Measurements from ENCODE around the gene TMEM176A. TPM values are rescaled to one million over a fixed set of nuclear protein-coding genes. Genes with fewer than 3 reads are reported as not detected.

TMEM176A gene
- total and polyA plus RNA-seq, 2 of the 8 experiments (the other 6 are each of a cell fraction or from before 2014, with no cell fraction given), result 1.3 to 1.5 TPM

DNA sequence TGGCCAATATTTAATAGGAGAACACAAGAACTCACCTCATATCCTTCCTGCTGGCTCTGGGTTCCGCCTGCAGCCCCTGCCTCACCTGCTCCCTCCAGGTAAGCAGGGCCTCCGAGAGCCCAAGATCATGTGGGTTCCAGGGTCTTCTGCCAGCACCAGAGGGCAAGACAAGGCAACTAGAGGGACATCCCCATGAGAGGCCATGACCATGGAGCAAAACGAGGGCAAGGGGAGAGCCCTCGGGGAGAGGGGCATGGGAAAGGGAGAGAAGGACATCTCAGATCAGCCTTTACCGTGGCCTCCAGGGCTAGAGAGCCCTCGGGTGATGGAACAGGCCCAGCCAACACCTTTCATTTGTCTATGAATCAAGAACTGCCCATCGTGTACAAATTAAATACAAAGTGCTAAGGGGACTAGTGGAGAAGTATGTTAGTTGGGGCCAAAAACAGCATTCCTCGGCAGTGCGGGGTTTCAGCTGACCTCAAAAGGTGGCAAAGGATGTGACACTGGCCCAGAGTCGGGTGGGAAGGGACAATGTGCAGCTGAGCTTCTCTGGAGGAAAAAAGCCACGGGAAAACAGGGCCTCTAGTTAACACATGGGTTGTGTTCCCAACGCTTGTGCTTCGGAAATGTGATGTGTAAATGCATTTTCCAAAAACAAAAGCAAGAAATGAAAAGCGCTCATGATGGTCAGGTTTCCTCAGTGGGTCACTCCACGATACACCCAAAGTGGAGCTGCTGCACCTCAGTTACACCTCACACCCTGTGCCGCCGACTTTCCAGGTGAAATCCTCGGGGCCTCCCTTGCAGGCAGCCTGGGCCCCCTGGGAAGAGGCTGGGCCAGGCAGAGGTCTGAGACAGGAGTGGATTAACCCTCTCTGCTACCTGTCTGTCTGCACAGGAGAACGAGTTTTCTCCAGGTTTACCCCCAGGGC is 53.8 kb downstream of the TMEM176A start:
- H2BK12ac ChIP-seq (ENCODE audit: low read depth, low read length), result no peak overlapping the region
- peaks cover 0 to 6% (median 1%) of the 10 kb centered on the region in 4 experiments; a peak in 1 of 7 replicates for H3K4me1 ChIP-seq (replicated peaks in 1 of 4; ENCODE audit: control insufficient read depth in 3 of 4, insufficient read depth in 4 of 4, low read length in 3 of 4)
- no peak overlapping the region for H3K9ac ChIP-seq (replicated peaks in 1 of 4; ENCODE audit: extremely low read depth in 1 of 4, low read depth in 3 of 4, low read length in 3 of 4)
- H2BK15ac ChIP-seq (ENCODE audit: low read length), result no peak overlapping the region
- no peak overlapping the region for H4K91ac ChIP-seq (replicated peaks; ENCODE audit: insufficient read length, low read length)
- no peaks in the 10 kb centered on the region for H3K36me3 ChIP-seq (ENCODE audit: control insufficient read depth in 2 of 4, insufficient read depth in 4 of 4, low read length in 3 of 4)
- ChIA-PET POLR2A (ENCODE audit: partially characterized antibody) (no interaction called here), CTCF (ENCODE audit: partially characterized antibody) (interaction anchor here (1.0 kb wide), 1 partner anchor 23 kb away, joined by 3 read pairs; no protein-coding TSS in a partner anchor)
- no peak overlapping the region for H3K23ac ChIP-seq (ENCODE audit: insufficient read length)
- DNase-seq (ENCODE audit: low read depth in 1 of 2, low spot score in 2 of 2) (peak in 1 of 2 experiments; percentile 38), FAIRE-seq (no peak)
- no peak overlapping the region for H3K18ac ChIP-seq (ENCODE audit: extremely low read depth, low read length)
- H3K4me2 ChIP-seq (ENCODE audit: insufficient read depth in 1 of 2, low read depth in 2 of 2, low read length in 2 of 2), result no peak overlapping the region
- no peak overlapping the region for H2AK5ac ChIP-seq (ENCODE audit: low read depth, low read length)
- no peaks in the 10 kb centered on the region for H3K9me3 ChIP-seq (ENCODE audit: insufficient read depth in 2 of 2, low read depth in 1 of 2, low read length in 1 of 2)
- H4K20me1 ChIP-seq (replicated peaks in 1 of 2; ENCODE audit: control insufficient read depth in 1 of 2, insufficient read depth in 2 of 2, low read length in 2 of 2), result no peaks in the 10 kb centered on the region
- H4K8ac ChIP-seq (ENCODE audit: extremely low read depth, insufficient read depth, low read length), result no peak overlapping the region; the same call in 1 of the 2 replicates
- H3K27ac ChIP-seq (ENCODE audit: low read depth, low read length), result no peak overlapping the region
- no peak overlapping the region for H3K4me3 ChIP-seq (ENCODE audit: extremely low read depth in 1 of 4, insufficient read depth in 2 of 4, low read depth in 3 of 4, low read length in 4 of 4)
- H4K5ac ChIP-seq (ENCODE audit: insufficient read length, low read depth, low read length), result no peak overlapping the region
- H2AFZ ChIP-seq (ENCODE audit: low read length), result no peak overlapping the region
- no peak overlapping the region for H3K4ac ChIP-seq (replicated peaks; ENCODE audit: insufficient read length, low read depth, low read length)
- no peak overlapping the region for H2BK20ac ChIP-seq (ENCODE audit: low read length)
- H3K79me2 ChIP-seq (ENCODE audit: control insufficient read depth in 1 of 2, insufficient read depth in 2 of 2, low read length in 2 of 2), result no peaks in the 10 kb centered on the region
- H3K79me1 ChIP-seq (ENCODE audit: low read depth, low read length), result no peaks in the 10 kb centered on the region
- H2BK120ac ChIP-seq (replicated peaks; ENCODE audit: low read depth, low read length), result no peak overlapping the region
- H2BK5ac ChIP-seq (ENCODE audit: low read depth, low read length), result no peak overlapping the region
- H3K56ac ChIP-seq (replicated peaks; ENCODE audit: insufficient read length, low read depth, low read length), result no peak overlapping the region
- H3K23me2 ChIP-seq (ENCODE audit: low read depth, low read length), result no peaks in the 10 kb centered on the region
- no peaks in the 10 kb centered on the region for H3K27me3 ChIP-seq (replicated peaks in 1 of 4; ENCODE audit: control insufficient read depth in 3 of 4, extremely low read depth in 1 of 4, insufficient read depth in 3 of 4, low read length in 3 of 4)
- 86% methylated on average over 19 of the region's 19 CpGs; no CpG with 5 or more reads in 1 of the 2 experiments for WGBS, 2 experiments (ENCODE audit: extremely low coverage in 1 of 2, insufficient coverage in 1 of 2, insufficient read length in 1 of 2, insufficient replicate concordance in 2 of 2, low coverage in 1 of 2, low lambda C conversion rate in 2 of 2, missing lambda C conversion rate in 1 of 2)
- no peak overlapping the region for H3K14ac ChIP-seq (ENCODE audit: insufficient read length)
- TF ChIP-seq EP300 (IDR thresholded peaks at IDR 0.05; ENCODE audit: borderline replicate concordance in 1 of 2, low read depth in 2 of 2, low read length in 2 of 2) (no peak), RAD21 (IDR thresholded peaks at IDR 0.05 in 1 of 2, conservative IDR thresholded peaks at IDR 0.05 in 1 of 2; ENCODE audit: low read depth in 2 of 2, low read length in 2 of 2) (no peak), CHD1 (IDR thresholded peaks at IDR 0.05; ENCODE audit: low read depth, low read length) (no peak), KDM5A (IDR thresholded peaks at IDR 0.05; ENCODE audit: low read length) (no peak), HDAC6 (IDR thresholded peaks at IDR 0.05; ENCODE audit: low read depth, low read length) (no peak), TCF12 (IDR thresholded peaks at IDR 0.05; ENCODE audit: low read depth, low read length) (no peak), SP4 (IDR thresholded peaks at IDR 0.05; ENCODE audit: low read length) (no peak), CBX5 (IDR thresholded peaks at IDR 0.05; ENCODE audit: low read depth, low read length) (no peak), CHD2 (IDR thresholded peaks at IDR 0.05; ENCODE audit: low read length) (no peak), POLR2A (IDR thresholded peaks at IDR 0.05; ENCODE audit: control extremely low read depth in 1 of 2, low read depth in 2 of 2, low read length in 2 of 2) (no peak), JUND (IDR thresholded peaks at IDR 0.05; ENCODE audit: low read length) (no peak)
- TF ChIP-seq, protein P1, sequence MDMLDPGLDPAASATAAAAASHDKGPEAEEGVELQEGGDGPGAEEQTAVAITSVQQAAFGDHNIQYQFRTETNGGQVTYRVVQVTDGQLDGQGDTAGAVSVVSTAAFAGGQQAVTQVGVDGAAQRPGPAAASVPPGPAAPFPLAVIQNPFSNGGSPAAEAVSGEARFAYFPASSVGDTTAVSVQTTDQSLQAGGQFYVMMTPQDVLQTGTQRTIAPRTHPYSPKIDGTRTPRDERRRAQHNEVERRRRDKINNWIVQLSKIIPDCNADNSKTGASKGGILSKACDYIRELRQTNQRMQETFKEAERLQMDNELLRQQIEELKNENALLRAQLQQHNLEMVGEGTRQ (IDR thresholded peaks at IDR 0.05; ENCODE audit: low read length), result no peak
